Vagina (tissue), 2 donors: ENCODE results near the gene FAM83B. TPM values are rescaled to one million over a fixed set of nuclear protein-coding genes. Genes with fewer than 3 reads are reported as not detected.
"Not testable (repeated sequence)": the region's sequence is repeated elsewhere in the genome, so short reads cannot be mapped to it uniquely, and the experiment has no call there.

ENCODE experiments used
- DNase-seq, 2 donors: peaks; one replicate each; pipeline ENCODE4 v3.0.0-alpha.2; 2017; ENCODE audit errors: extremely low spot score in 2 of 2
- H3K27ac ChIP-seq: fragments of 200-600 bp; sonication (generic); one replicate; pipeline ENCODE4 v1.5.1; 2019
- H3K27me3 ChIP-seq: fragments of 200-600 bp; sonication (generic); one replicate; pipeline ENCODE4 v1.5.1; 2019
- H3K36me3 ChIP-seq, 2 donors: fragments of 200-600 bp; sonication (generic); one replicate each; pipeline ENCODE4 v1.5.1; 2017 to 2019
- H3K4me1 ChIP-seq: fragments of 200-600 bp; sonication (generic); one replicate; pipeline ENCODE4 v1.5.1; 2019
- H3K4me3 ChIP-seq, 2 donors: fragments of 200-600 bp; sonication (generic); 1 replicate in 1 of 2; 2 replicates in 1 of 2; pipeline ENCODE4 v1.5.1; 2016 to 2019
- H3K9me3 ChIP-seq: fragments of 200-600 bp; sonication (generic); one replicate; pipeline ENCODE4 v1.5.1; 2019
- CTCF ChIP-seq, 3 experiments: fragments of 450-650 bp in 2 of 3; fragments of 200-600 bp in 1 of 3; sonication (generic) in 1 of 3; IDR thresholded peaks; one replicate each; pipeline ENCODE4 v1.5.1; 2017 to 2019; ENCODE audit warnings: antibody characterized with exemption in 3 of 3, mild to moderate bottlenecking in 2 of 3, moderate library complexity in 2 of 3
- POLR2A ChIP-seq, 2 donors: fragments of 450-650 bp; IDR thresholded peaks; one replicate each; pipeline ENCODE4 v1.6.1; 2017; ENCODE audit warnings: antibody characterized with exemption in 2 of 2, mild to moderate bottlenecking in 2 of 2, moderate library complexity in 2 of 2
- POLR2AphosphoS5 ChIP-seq, 2 donors: sonication (generic); formaldehyde crosslinking; IDR thresholded peaks; one replicate each; pipeline ENCODE4 v1.9.0; 2017; ENCODE audit warnings: antibody characterized with exemption in 2 of 2, mild to moderate bottlenecking in 2 of 2, low read depth in 1 of 2; ENCODE audit not compliant: insufficient read depth in 1 of 2
- intact Hi-C: fragments of 100-400 bp; cut with DNase I; formaldehyde crosslinking; loops from one replicate; pipeline ENCODE4 v1.15.1; 2023
- total RNA-seq: library from RNA; depleted of rRNA; stranded (reverse); fragments of >200 nt; gene quantifications from one replicate; pipeline ENCODE4 v1.2.3, GENCODE V29; 2016

FAM83B gene
- total RNA-seq, 1 donor from 2014 or later: 35.8 TPM

- intact Hi-C loops: no loop called here
- DNase-seq: no peak
- Histone ChIP-seq H3K4me3 (no peak overlapping the region), H3K27me3 (no peaks in the 10 kb centered on the region), H3K36me3 (no peaks in the 10 kb centered on the region), H3K4me1 (no peaks in the 10 kb centered on the region), H3K9me3 (no peaks in the 10 kb centered on the region), H3K27ac (no peak overlapping the region)
- TF ChIP-seq POLR2A (IDR thresholded peaks at IDR 0.05) (no peak), POLR2AphosphoS5 (IDR thresholded peaks at IDR 0.05; ENCODE audit: insufficient read depth in 1 of 2, low read depth in 1 of 2) (no peak)
Measured at GRCh38 chr6:54881067-54881730, 34.6 kb downstream of the FAM83B start.

GRCh38 chr6:54881891-54882290 is 35.3 kb downstream of the FAM83B start:
- H3K27ac ChIP-seq, H3K4me3 ChIP-seq, H3K27me3 ChIP-seq, H3K4me1 ChIP-seq, DNase-seq, H3K9me3 ChIP-seq, intact Hi-C loops, H3K36me3 ChIP-seq: not testable (repeated sequence)

GRCh38 chr6:54886932-54887584 is 40.5 kb downstream of the FAM83B start:
- no peaks in the 10 kb centered on the region for H3K36me3 ChIP-seq
- no peaks in the 10 kb centered on the region for H3K9me3 ChIP-seq
- TF ChIP-seq POLR2A (IDR thresholded peaks at IDR 0.05) (no peak), POLR2AphosphoS5 (IDR thresholded peaks at IDR 0.05; ENCODE audit: insufficient read depth in 1 of 2, low read depth in 1 of 2) (no peak), CTCF (IDR thresholded peaks at IDR 0.05) (no peak)
- H3K4me3 ChIP-seq: no peak overlapping the region
- H3K4me1 ChIP-seq: no peaks in the 10 kb centered on the region
- no peak for DNase-seq
- H3K27me3 ChIP-seq: no peaks in the 10 kb centered on the region
- H3K27ac ChIP-seq: no peak overlapping the region
- intact Hi-C loops: no loop called here

GRCh38 chr6:54891536-54891935 is 45.0 kb downstream of the FAM83B start:
- TF ChIP-seq POLR2AphosphoS5 (IDR thresholded peaks at IDR 0.05; ENCODE audit: insufficient read depth in 1 of 2, low read depth in 1 of 2): no peak
- DNase-seq: no peak
- no peak overlapping the region for H3K4me3 ChIP-seq
- no peaks in the 10 kb centered on the region for H3K4me1 ChIP-seq
- H3K27ac ChIP-seq: no peak overlapping the region
- H3K36me3 ChIP-seq: no peaks in the 10 kb centered on the region
- H3K27me3 ChIP-seq: no peaks in the 10 kb centered on the region
- no peaks in the 10 kb centered on the region for H3K9me3 ChIP-seq
- intact Hi-C loops: no loop called here

- H3K4me3 ChIP-seq: no peak overlapping the region
- H3K27me3 ChIP-seq: no peaks in the 10 kb centered on the region
- no peaks in the 10 kb centered on the region for H3K4me1 ChIP-seq
- H3K36me3 ChIP-seq: no peaks in the 10 kb centered on the region
- no peak overlapping the region for H3K27ac ChIP-seq
- TF ChIP-seq POLR2A (IDR thresholded peaks at IDR 0.05): no peak
- peak in 1 of 2 donors; percentile 7 for TF ChIP-seq POLR2AphosphoS5 (IDR thresholded peaks at IDR 0.05; ENCODE audit: insufficient read depth in 1 of 2, low read depth in 1 of 2)
- H3K9me3 ChIP-seq: no peaks in the 10 kb centered on the region
- no peak for DNase-seq
- intact Hi-C loops: no loop called here
Measured at GRCh38 chr6:54892831-54893230, 46.3 kb downstream of the FAM83B start.

- H3K27ac ChIP-seq: no peak overlapping the region
- H3K36me3 ChIP-seq: no peaks in the 10 kb centered on the region
- H3K9me3 ChIP-seq: no peaks in the 10 kb centered on the region
- H3K27me3 ChIP-seq: no peaks in the 10 kb centered on the region
- TF ChIP-seq CTCF (IDR thresholded peaks at IDR 0.05) (no peak), POLR2AphosphoS5 (IDR thresholded peaks at IDR 0.05; ENCODE audit: insufficient read depth in 1 of 2, low read depth in 1 of 2) (no peak), POLR2A (IDR thresholded peaks at IDR 0.05) (no peak)
- no peak for DNase-seq
- intact Hi-C loops: no loop called here
- no peak overlapping the region for H3K4me3 ChIP-seq
- H3K4me1 ChIP-seq: no peaks in the 10 kb centered on the region
Measured at GRCh38 chr6:54893818-54894217, 47.2 kb downstream of the FAM83B start.

GRCh38 chr6:54896302-54896701 is 49.7 kb downstream of the FAM83B start:
- Histone ChIP-seq H3K4me3 (no peak overlapping the region), H3K27me3 (no peaks in the 10 kb centered on the region), H3K4me1 (no peaks in the 10 kb centered on the region), H3K9me3 (no peaks in the 10 kb centered on the region), H3K36me3 (no peaks in the 10 kb centered on the region), H3K27ac (no peak overlapping the region)
- no peak for DNase-seq
- TF ChIP-seq POLR2A (IDR thresholded peaks at IDR 0.05): no peak
- TF ChIP-seq CTCF (IDR thresholded peaks at IDR 0.05): no peak
- no peak for TF ChIP-seq POLR2AphosphoS5 (IDR thresholded peaks at IDR 0.05; ENCODE audit: insufficient read depth in 1 of 2, low read depth in 1 of 2)
- intact Hi-C loops: no loop called here
